Activated CD4-positive, alpha-beta T cell treated with anti-CD3 and anti-CD28 coated beads, Interleukin-2, amount 50 U/mL, for 48 hours (primary cell): ENCODE results near the gene MYDGF.

Experiments
- DNase-seq, 2 experiments: peaks; one replicate each; pipeline ENCODE4 v3.0.0-alpha.2; 2020

The MYDGF gene

DNA sequence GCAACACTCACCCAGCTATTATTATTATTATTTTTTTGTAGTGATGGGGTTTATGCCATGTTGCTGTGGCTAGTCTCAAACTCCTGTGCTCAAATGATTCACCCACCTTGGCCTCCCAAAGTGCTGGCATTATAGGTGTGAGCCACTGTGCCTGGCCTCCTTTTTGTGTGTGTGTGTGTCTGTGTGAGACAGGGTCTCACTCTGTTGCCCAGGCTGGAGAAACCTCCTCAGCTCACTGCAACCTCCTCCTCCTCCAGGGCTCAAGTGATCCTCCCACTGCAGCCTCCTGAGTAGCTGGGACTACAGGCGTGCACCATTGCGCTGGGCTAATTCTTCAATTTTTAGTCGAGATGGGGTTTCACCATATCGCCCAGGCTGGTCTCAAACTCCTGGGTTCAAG lies 3.6 kb upstream of the MYDGF start:
- no peak for DNase-seq

DNA sequence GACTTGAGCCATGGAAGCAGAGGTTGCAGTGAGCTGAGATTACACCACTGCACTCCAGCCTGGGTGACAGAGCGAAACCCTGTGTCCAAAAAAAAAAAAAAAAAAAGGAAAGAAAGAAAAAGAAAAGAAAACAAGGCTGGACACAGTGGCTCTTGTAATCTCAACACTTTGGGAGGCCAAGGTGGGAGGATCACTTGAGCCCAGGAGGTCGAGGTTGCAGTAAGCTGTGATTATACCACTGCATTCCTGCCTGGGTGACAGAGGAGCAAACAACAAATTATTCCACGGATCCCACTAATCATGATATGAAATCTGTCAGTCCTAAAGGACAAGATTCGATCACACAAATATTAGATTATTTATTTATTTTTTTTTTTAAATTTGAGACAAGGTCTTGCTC lies 3.1 kb upstream of the MYDGF start:
- DNase-seq, result no peak

DNA sequence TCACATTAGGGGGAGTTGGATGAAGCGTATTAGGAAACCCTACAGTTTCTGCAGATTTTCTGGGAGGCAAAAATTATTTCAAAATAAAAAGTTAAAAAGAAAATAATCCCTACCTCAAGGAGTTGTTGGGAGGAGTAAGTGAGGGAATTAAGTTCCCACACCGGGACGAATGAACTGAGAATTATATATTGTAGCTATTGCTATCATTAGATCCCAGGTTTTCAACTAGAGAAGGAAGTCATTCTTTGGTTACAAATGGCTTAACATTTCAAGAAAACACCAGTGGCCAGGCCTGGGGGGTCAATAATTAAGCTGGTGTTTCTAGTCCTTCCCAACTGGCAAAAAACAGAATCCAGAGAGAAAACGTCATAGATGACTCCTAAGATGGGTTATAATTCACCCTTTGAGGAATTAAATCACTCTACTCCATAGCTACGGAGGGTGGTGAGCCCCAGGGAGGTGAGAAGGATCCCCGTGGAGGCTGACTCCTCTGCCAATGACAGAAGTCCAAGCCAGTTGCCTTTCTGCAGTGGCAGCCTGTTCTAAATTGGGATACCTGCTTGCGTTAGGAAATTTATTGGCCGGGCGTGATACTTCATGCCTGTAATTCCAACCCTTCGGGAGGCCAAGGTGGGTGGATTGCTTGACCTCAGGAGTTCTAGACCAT lies 1.2 kb upstream of the MYDGF start:
- DNase-seq, result no peak

DNA sequence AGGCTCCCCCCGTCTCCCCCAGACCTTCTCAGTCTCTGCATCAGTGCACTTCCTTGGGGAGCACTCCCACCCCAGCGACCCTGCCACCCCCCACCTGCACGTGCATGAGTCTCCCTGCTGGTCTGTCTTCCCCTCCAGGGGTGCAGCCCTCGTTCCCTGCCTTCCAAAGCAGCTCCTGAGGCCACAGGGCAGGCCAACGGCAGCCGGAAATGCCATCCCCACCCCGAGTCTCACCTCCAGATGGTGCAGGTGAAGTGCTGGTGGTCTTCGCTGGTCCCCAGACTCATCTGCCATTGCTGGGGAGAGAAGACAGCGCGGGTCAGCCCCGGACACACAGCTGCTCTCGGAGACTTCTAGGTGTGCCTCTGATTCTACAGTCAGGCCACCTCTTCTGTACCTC lies 5.5 kb downstream of the MYDGF start:
- no peak for DNase-seq

DNA sequence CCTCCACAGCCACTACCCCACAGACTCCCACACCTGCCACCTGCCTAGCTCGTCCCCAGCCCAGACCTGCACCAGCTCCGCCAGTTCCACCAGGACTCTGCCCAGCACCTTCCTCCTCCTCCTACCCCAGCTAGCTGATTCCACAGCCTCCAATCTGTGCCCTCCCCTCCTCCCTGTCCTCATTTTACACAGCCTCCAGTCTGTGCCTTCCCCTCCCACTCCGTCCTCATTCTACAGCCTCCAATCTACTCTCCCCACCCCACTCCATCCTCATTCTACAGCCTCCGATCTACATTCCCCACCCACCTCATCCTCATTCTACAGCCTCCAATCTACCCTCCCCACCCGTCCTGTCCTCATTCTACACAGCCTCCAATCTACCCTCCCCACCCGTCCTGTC lies 7.3 kb downstream of the MYDGF start:
- DNase-seq, result no peak

DNA sequence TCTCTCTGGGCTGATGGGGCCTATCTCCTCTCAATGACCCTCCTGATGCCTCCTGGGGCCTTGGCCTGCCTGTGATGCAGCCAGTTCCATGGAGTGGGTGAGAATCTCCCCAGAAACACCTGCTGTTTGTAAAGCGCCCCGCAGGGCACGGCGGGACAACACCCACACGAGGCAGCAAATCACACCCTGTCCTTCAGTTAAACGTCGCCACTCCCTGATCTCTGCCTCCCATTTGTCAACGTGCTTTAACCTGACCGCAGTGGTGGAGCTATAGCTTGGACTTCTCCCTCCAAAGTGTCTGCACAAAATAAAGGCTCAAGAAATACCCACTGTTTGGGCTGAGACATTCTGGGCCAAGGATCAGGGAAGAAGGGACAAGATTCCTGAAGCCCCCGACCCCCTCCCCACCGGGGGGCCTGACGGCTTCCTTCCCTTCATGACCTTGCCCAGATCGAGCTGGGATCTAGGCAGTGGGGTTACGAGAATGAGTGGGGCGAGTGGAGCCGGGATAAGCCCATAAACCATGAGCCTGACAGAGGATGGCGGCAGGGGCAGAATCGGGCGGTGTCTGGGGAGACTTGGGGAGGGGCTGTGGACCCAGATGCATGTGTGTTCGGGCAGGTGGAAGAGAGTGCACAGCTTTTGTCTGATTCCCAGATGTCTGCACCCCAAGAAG lies 8.0 kb downstream of the MYDGF start:
- no peak for DNase-seq

DNA sequence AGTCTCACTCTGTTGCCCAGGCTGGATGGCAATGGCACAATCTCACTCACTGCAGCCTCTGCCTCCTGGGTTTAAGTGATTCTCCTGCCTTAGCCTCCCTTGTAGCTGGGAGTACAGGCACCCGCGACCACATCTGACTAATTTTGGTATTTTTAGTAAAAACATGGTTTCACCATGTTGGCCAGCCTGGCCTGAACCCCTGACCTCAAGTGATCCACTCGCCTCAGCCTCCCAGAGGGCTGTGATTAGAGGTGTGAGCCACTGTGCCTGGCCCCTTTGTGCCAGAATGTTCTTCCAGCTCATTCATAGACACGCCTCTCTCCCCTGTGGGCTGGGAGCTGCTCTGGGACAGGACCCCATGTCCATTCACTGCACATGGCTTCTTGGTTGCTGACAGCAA lies 9.1 kb downstream of the MYDGF start:
- DNase-seq, result no peak

DNA sequence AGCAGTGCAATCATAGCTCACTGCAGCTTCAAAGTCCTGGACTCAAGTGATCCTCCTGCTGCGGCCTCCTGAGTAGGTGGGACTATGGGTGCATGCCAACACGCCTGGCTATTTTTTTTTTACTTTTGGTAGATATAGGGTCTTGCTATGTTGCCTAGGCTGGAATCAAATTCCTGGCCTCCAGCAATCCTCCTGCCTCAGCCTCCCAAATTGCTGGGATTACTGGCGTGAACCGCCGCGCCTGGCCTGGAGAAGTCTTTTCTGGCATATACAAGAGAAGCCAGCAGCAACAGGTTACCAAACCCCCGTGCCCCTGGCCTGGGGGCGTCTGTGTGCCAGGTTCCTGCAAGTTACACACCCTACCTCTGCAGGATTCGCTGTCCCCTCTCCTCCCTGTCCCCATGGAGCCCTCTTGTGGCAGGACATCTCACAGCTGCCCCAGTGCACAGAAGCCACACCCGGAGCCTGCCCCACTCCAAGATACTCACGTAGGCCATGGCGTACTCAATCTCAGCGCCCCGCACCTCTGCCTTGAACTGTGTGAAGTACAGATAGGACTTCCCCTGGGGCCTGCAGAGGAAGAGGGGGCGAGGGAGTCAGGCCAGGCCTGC lies 9.9 kb downstream of the MYDGF start:
- peak in 1 of 2 experiments; percentile 17 for DNase-seq

DNA sequence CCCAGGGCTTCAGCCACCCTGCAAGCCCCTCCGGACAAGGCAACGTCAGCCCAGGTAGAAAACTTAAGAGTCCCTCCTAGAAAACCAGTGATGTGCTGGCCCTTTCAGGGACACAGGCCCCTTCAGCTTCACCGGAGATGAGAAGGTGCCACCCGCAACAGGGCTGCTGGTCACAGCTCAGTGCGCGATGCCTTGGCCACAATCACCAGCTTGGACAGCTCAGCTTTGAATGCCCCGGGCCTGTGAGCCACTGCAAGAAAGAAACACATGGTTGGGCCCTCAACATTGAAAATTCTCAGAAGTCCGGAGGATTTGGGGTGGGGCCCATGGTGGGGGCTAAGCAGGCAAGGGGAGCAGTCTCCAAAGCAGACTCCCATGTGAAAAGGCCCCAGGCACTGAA lies 12.3 kb downstream of the MYDGF start:
- DNase-seq, result no peak

DNA sequence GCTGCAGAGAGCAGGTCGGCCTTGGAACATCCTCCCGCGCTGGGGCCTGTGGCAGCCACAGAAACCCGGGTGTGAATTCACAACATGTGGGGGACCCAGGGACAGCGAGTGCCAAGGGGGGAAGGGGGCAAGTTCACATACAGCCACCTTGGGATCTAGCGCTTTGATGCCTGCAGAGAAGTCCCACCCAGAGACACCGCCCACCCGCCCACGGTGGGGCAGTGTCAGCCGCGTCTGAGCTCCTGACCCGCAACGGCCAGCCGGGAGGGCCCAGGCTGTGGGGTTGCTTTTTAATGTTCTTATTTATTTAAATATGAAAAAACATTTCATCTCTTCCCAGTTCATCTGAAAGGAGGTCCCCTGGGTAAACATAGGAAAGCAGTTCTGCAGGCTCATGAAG lies 12.9 kb downstream of the MYDGF start:
- no peak for DNase-seq

DNA sequence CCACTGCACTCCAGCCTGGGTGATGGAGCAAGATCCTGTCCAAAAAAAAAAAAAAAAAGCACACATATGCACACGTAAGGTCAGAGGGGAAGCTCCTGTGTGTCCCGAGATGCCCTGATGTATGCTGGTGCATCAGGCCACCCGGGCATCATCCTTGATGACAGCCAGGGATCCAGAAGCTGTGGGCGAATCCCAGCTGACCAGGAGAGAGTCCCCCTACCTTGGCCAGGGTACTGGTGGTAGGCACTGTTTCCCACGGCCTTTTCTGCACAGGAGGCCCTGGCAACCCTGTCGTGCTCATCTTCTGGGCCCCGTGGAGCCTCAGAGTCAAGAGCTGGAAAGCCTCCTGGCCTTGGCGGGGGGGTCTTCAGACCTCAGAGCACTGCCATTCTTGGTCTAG lies 14.0 kb downstream of the MYDGF start:
- DNase-seq, result no peak

DNA sequence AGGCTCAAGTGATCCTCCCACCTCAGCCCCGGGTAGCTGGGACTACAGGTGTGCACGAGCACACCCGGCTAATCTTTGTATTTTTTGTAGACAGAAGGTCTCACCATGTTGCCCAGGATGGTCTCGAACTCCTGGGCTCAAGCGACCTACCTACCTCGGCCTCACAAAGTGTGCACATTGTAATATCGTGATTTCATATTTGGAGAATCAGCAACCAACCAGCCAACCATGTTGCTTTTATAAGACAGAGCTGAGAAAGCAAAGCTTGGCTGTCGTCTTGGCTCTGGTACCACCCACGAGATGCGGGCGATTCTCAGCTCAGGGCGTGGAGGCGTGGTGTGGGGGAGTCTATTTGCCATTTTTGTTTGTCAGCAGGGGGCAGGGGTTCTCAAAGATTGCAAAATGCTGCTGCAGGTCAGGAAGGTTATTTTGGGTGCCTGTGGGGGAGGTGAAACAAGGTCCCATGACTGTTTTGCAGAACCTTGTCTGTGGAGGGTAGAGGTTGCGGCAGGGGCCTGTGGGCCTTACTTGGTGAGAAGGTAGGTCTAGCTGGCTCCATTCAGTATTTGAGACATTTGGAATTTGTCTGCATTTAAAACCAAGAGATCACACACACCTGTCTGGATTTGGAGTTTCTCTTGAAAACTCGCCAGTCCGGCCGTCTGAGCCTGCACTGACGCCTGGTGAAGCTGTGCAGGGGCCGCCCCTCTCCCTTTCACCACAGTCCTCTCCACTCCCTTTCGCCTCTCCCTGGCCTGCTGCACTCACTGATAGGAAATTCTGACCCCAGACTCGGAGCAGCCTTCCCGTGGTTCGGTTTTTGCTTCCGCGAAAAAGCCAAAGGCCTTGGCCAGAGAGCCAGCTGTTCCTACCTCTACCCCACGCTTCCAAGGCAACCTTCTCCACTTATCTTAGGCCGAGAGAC lies 15.4 kb downstream of the MYDGF start:
- DNase-seq, result no peak

DNA sequence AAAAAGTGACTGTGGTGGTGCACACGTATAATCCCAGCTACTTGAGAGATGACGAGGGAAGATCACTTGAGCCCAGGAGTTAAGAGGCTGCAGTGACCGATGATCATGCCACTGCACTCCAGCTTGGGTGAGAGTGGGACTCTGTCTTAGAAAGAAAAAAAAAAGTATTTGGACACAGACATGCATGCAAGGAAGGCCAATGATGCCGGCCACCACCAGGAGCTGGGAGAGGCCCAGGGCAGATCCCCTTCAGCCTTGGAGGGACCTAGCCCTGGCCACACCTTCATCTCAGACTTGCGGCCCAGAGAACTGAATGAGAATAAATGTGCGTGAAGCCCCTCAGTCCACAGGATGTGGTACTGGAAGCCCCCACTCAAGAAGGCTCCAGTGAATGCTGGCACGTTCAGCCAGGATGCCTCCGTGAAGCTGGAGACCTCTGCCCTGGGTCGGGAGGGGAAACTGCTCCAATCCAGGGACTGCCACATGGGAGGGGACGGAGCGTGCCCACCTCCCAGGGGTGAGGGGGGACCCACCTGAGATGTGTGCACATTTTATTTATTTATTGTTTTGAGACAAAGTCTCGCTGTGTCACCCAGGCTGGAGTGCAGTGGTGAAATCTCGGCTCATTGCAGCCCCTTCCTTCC lies 16.2 kb downstream of the MYDGF start:
- no peak for DNase-seq

DNA sequence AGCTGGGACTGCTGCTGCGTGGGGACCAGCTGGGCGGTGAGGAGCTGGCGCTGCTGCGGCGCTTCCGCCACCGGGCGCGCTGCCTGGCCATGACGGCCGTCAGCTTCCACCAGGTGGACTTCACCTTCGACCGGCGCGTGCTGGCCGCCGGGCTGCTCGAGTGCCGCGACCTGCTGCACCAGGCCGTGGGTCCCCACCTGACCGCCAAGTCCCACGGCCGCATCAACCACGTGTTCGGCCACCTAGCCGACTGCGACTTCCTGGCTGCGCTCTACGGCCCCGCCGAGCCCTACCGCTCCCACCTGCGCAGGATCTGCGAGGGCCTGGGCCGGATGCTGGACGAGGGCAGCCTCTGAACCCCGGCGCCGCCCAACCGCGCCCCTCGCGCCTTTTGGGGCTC lies 18.1 kb downstream of the MYDGF start:
- DNase-seq, result no peak

DNA sequence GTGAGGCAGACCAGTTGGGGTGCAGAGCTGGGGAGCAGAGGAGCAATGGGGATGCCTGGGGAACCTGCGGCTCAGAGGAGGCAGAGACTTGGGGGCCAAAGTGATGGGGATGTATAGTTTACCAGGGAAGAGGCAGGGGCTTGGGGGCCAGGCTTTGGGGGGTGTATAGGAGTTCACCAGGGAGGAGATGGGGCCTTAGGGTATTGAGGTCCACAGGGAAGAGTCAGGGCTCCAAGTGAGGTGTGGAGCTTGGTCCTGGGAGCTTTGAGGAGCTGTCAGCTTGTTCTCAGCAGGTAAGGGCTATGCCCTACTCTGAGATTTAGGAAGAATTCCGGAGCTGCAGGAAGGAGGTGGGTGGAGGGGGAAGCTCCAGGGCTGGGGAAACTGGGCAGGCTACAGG lies 20.0 kb downstream of the MYDGF start:
- no peak for DNase-seq

DNA sequence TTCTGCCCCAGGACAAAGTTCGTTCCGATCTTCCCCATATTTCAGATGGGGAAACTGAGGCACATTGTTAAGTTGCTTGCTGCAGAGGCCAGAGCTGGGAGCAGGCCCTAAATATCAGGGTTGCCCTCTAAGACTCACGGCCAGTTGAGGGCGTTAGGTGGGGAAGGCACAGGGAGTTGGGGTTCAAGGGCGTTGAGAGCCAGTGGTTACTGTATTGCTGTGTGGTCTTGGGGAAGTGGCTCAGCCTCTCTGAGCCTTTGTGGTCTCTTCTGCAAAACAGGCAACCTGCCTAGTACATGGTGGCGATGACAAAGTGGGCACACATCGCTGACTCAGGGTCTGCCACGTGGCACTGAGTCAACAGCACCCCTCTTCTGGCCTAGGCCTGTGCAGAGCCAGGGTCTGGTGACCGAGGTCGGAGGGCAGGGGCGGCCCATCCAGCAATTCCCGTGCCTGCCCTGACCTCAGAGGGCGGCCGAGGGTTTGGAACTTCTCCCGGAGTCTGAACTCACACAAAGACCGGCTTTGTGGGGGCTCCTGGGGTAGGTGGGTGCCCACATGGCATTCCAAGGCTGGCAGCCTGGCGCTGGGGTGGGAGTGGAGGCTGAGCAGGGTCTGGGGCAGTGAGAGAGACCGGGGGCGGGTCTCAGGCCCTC lies 20.6 kb downstream of the MYDGF start:
- no peak for DNase-seq

DNA sequence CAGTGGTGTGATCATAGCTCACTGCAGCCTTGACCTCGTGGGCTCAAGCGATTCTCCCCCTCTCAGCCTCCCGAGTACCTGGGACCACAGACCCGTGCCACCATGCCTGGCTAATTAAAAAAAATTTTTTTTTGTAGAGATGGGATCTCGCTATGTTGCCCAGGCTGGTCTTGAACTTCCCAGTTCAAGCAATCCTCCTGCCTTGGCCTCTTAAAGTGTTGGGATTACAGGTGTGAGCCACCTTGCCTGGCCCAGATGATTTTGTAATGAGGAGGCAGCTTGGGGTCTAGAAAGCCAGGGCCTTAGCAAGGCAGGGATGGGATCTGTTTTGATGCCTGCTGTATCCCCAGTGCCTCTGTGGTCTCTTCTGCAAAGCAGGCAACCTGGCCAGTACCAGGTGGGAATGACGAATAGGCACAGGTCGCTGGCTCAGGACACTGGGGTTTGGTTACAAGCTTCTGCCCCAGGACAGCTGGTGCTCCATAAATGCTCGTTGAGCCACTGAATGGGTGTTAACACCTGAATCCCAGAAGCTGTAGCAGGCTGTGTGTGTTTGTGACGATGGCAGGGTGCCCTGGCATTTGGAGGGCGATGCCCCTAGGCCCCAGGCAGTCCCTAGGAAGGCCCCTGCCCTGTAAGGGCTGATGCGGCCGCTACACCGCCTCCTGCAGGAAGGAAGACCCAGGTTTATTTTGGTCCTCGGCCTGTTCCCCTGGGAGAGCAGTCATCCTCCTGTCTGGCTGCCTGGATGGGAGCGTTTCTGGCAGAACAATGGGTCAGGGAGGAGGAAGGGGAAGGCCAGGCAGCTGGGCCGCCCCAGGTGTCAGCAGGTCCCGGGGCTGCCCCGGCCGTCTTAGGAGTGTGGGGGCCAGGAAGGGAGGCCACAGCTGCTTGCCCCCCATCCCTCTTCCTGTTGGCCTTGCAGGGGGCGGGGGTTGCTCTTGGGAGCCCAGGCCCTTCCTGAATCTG lies 22.2 kb downstream of the MYDGF start:
- DNase-seq, result no peak

DNA sequence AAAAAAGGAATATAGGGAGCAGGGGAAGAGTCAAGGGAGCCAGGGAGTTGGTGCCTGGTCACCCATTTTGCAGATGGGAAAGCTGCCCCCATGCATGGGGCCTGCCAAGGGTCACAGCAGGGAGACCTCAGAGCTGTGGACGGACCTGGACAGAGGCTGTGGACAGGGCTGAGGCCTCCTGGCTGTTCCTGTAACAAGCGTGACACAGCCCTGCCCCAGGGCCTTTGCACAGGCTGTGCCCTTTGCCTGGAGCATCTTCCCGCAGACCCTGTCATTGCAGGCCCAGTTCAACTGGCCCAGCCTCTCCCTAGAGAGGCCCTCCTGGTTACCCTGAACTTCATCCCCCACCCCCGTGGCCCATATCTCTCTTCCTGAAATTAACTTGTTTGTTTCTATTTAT lies 24.4 kb downstream of the MYDGF start:
- no peak for DNase-seq

DNA sequence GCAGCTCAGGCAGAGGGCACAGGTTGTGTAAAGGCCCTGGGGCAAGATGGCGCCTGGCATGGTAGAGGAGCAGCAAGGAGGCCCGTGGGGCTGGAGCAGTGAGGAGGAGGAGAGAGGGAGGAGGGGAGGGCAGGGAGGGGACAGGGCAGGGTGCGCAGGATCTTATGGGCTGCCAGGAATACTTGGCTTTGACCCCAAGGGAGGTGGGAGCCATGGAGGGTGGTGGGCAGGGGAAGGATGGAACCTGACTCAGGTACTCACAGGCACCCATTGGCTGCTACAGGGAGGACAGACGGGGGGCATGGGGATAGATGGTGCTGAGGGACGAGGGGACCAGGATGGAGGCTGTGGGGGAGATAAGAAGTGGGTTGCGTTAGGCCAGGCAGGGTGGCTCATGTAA lies 27.5 kb downstream of the MYDGF start:
- no peak for DNase-seq

DNA sequence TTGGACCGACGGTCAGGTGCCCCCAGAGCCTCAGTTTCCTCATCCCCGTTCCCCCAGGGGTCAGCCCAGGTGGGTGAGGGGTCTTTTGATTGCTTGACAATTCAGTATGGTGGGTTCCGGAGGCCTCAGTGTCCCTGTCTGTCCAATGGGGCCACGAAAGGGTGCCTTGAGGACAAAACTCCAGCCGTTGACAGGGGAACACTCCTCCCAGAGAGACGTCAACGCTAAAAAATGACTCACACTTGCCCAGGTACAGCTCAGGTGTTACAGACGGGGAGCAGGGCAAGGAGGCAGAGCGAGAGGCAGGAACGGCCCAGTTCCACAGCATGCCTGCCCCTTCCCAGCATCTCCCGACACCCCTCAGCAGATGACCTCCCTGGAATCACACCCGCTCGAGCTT lies 29.0 kb downstream of the MYDGF start:
- no peak for DNase-seq
